NCI-H2171 (cell line): ENCODE measurements around the gene CHRNA10.

Experiments used
- DNase-seq: peaks from one replicate; lab custom pipeline; 2025; lab: John Stamatoyannopoulos, UW

CHRNA10 gene

GRCh38 chr11:3631331-3631730 is 39.9 kb downstream of the CHRNA10 start:
- DNase-seq = no peak

- DNase-seq = no peak
Observed at GRCh38 chr11:3627291-3627690, 43.9 kb downstream of the CHRNA10 start.

DNA sequence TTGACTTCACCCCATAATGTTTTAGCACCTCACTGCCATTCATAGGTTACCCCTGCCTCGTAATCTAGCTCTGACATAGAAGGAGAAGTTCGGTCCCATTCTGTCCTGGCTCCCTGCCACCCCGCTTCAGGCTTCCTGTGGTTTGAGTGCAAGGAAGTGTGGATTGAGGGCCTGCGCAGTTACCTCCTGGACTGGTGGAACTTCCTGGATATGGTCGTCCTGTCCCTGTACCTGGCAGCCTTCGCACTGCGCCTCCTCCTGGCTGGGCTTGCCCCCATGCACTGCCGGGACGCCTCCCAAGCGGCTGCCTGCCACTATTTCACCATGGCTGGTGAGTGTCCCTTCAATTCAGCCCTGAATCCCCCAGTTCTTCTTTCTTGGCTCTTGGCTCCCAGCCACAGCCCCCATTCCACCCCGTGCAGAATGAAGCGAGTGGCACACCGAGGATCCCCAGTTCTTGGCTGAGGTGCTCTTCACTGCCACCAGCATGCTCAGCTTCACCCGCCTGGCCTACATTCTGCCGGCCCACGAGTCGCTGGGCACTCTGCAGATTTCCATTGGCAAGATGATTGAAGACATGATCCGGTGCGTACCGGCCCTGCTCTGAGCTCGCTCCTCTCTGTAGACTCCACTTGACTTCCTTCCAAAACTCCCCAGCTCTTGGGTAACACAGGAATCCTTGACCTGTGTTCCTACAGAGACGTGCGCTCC is 44.8 kb downstream of the CHRNA10 start:
- no peak for DNase-seq

DNA sequence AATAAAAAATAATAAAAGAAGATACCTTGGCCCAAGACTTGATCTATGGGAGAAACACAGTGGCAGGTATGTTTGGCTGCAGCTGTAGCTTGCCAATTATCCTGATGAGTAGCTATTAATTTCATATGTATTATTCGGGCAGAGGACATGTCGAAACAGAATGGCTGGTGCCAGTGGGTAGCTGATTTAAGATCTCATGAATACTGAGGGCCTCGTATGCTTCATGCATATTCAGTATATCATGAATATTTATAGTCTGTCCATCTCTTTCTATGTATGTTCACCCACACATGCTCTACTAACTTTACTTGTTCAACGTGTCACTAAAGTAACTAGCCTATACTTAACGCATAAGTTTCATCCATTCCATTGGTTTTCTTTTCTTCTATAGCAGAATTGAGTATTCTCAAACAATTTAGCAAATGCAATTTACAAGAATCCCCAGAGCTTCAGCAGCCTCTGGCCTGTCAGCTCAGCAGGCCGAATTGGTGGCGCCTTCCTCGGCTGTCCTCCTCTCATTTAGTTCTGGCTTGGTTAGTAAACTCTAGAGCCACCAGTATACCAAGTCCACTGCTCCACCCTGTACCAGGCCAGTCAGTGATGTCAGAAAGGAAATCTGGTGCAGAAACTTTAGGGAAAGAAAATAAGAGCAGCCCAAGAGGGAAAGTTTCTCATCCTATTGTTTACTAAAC is 47.3 kb downstream of the CHRNA10 start:
- DNase-seq = no peak

- no peak for DNase-seq
Observed at GRCh38 chr11:3623121-3623520, 48.1 kb downstream of the CHRNA10 start.

GRCh38 chr11:3622521-3622920 is 48.7 kb downstream of the CHRNA10 start:
- DNase-seq = no peak

- no peak for DNase-seq
Observed at GRCh38 chr11:3617990-3618389, 53.2 kb downstream of the CHRNA10 start.

DNA sequence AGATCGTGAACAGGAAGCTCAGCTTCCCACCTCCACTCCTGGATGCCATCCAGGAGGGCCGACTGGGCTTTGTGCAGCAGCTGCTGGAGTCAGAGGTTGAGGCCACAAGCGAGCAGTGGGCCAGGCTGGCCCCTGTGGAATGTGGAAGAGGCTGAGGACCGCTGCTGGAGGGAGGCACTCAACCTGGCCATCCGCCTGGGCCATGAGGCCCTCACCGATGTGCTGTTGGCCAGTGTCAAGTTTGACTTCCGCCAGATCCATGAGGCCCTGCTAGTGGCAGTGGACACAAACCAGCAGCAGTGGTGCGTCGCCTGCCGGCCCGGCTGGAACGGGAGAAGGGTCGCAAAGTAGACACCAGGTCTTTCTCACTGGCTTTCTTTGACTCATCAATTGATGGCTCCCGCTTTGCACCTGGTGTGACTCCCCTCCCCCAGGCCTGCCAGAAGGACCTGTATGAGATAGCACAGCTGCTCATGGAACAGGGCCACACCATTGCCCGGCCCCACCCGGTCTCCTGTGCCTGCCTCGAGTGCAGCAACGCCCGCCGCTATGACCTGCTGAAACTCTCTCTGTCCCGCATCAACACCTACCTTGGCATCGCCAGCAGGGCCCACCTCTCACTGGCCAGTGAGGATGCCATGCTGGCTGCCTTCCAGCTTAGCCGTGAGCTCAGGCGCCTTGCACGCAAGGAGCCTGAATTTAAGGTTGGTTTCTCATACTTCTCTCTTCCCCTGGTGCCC is 54.3 kb downstream of the CHRNA10 start:
- no peak for DNase-seq

- DNase-seq = no peak
Observed at GRCh38 chr11:3615998-3616397, 55.2 kb downstream of the CHRNA10 start.
